Measurements from ENCODE around the gene C2CD3.
A peak's percentile ranks its signal among the peaks of the same experiment; 100 is the strongest.
"Not testable (repeated sequence)": the region's sequence is repeated elsewhere in the genome, so short reads cannot be mapped to it uniquely, and the experiment has no call there.

Gene C2CD3

GRCh38 chr11:74162681-74163467 lies 7.9 kb downstream of the C2CD3 start:
- DNase-seq (ENCODE audit: low spot score), result no peak

- no peak for DNase-seq (ENCODE audit: low spot score)
Measured at GRCh38 chr11:74159642-74160041, 11.2 kb downstream of the C2CD3 start.

- DNase-seq (ENCODE audit: low spot score), result no peak
Measured at GRCh38 chr11:74157169-74157568, 13.6 kb downstream of the C2CD3 start.

GRCh38 chr11:74154620-74155281 lies 16.1 kb downstream of the C2CD3 start:
- DNase-seq (ENCODE audit: low spot score), result no peak

GRCh38 chr11:74153224-74153623 lies 17.6 kb downstream of the C2CD3 start:
- DNase-seq (ENCODE audit: low spot score), result no peak

GRCh38 chr11:74147199-74147929 lies 23.4 kb downstream of the C2CD3 start:
- no peak for DNase-seq (ENCODE audit: low spot score)

- DNase-seq (ENCODE audit: low spot score), result no peak
Measured at GRCh38 chr11:74144592-74144991, 26.2 kb downstream of the C2CD3 start.

- DNase-seq (ENCODE audit: low spot score), result peak; percentile 53
Measured at GRCh38 chr11:74142624-74143023, 28.2 kb downstream of the C2CD3 start.

- DNase-seq (ENCODE audit: low spot score), result no peak
Measured at GRCh38 chr11:74141908-74142307, 28.9 kb downstream of the C2CD3 start.

GRCh38 chr11:74141241-74141695 lies 29.5 kb downstream of the C2CD3 start:
- no peak for DNase-seq (ENCODE audit: low spot score)

GRCh38 chr11:74139919-74140431 lies 30.8 kb downstream of the C2CD3 start:
- not testable (repeated sequence) for DNase-seq (ENCODE audit: low spot score)

GRCh38 chr11:74139151-74139918 lies 31.5 kb downstream of the C2CD3 start:
- no peak for DNase-seq (ENCODE audit: low spot score)

- peak; percentile 74 for DNase-seq (ENCODE audit: low spot score)
Measured at GRCh38 chr11:74138572-74138971, 32.2 kb downstream of the C2CD3 start.

GRCh38 chr11:74138021-74138420 lies 32.8 kb downstream of the C2CD3 start:
- DNase-seq (ENCODE audit: low spot score), result no peak

GRCh38 chr11:74135127-74135840 lies 35.5 kb downstream of the C2CD3 start:
- no peak for DNase-seq (ENCODE audit: low spot score)

- DNase-seq (ENCODE audit: low spot score), result no peak
Measured at GRCh38 chr11:74134661-74135060, 36.1 kb downstream of the C2CD3 start.

GRCh38 chr11:74133436-74133835 lies 37.4 kb downstream of the C2CD3 start:
- no peak for DNase-seq (ENCODE audit: low spot score)

- no peak for DNase-seq (ENCODE audit: low spot score)
Measured at GRCh38 chr11:74132833-74133232, 38.0 kb downstream of the C2CD3 start.

GRCh38 chr11:74129121-74129520 lies 41.7 kb downstream of the C2CD3 start:
- not testable (repeated sequence) for DNase-seq (ENCODE audit: low spot score)

GRCh38 chr11:74123008-74123448 lies 47.8 kb downstream of the C2CD3 start:
- DNase-seq (ENCODE audit: low spot score), result no peak

GRCh38 chr11:74121804-74122203 lies 49.0 kb downstream of the C2CD3 start:
- DNase-seq (ENCODE audit: low spot score), result no peak

All from AG08396 (cell line).